Neutrophil (primary cell): Measurements from ENCODE around the gene TPSG1.

Source experiments
- H3K27ac ChIP-seq: fragments of 200-600 bp; sonication (generic); 2 replicates; pipeline ENCODE4 v1.5.1; 2016; ENCODE audit warnings: mild to moderate bottlenecking, moderate library complexity
- H3K27me3 ChIP-seq: fragments of 200-600 bp; sonication (generic); 2 replicates; pipeline ENCODE4 v1.6.0; 2016; ENCODE audit warnings: mild to moderate bottlenecking
- H3K36me3 ChIP-seq: fragments of 200-600 bp; sonication (generic); 2 replicates; pipeline ENCODE4 v1.5.1; 2017
- H3K4me1 ChIP-seq, 2 experiments: fragments of 200-600 bp in 1 of 2; sonication (generic) in 1 of 2; 1 replicate in 1 of 2; 2 replicates in 1 of 2; pipeline versions ENCODE4 v1.5.1 to v1.6.1; 2013 to 2016; ENCODE audit warnings: low read depth in 1 of 2, low read length in 1 of 2, mild to moderate bottlenecking in 1 of 2, moderate library complexity in 1 of 2; ENCODE audit not compliant: control insufficient read depth in 1 of 2, insufficient read depth in 1 of 2
- H3K4me3 ChIP-seq, 2 experiments: fragments of 200-600 bp in 1 of 2; sonication (generic) in 1 of 2; 1 replicate in 1 of 2; 2 replicates in 1 of 2; pipeline ENCODE4 v1.5.1; 2013 to 2016; ENCODE audit warnings: low read depth in 1 of 2, low read length in 1 of 2, mild to moderate bottlenecking in 1 of 2, moderate library complexity in 1 of 2
- H3K9me3 ChIP-seq: fragments of 200-600 bp; sonication (generic); 2 replicates; pipeline ENCODE4 v1.5.1; 2016
- CTCF ChIP-seq: fragments of 200-600 bp; sonication (generic); IDR thresholded peaks from 2 replicates; pipeline ENCODE4 v1.5.1; 2016; ENCODE audit warnings: antibody characterized with exemption

Gene TPSG1

GRCh38 chr16:1217526-1217925 is 7.5 kb downstream of the TPSG1 start:
- Histone ChIP-seq H3K27ac (no peak overlapping the region), H3K4me3 (no peak overlapping the region), H3K36me3 (no peaks in the 10 kb centered on the region), H3K4me1 (no peaks in the 10 kb centered on the region), H3K27me3 (no peaks in the 10 kb centered on the region), H3K9me3 (no peaks in the 10 kb centered on the region)
- no peak for TF ChIP-seq CTCF

- Histone ChIP-seq H3K36me3 (no peaks in the 10 kb centered on the region), H3K4me1 (no peaks in the 10 kb centered on the region), H3K9me3 (no peaks in the 10 kb centered on the region), H3K4me3 (no peak overlapping the region), H3K27me3 (no peaks in the 10 kb centered on the region), H3K27ac (no peak overlapping the region)
- TF ChIP-seq CTCF = no peak
Observed at GRCh38 chr16:1216681-1217400, 8.2 kb downstream of the TPSG1 start.

- H3K27ac ChIP-seq = no peak overlapping the region
- H3K4me1 ChIP-seq = no peaks in the 10 kb centered on the region
- H3K36me3 ChIP-seq = no peaks in the 10 kb centered on the region
- no peaks in the 10 kb centered on the region for H3K9me3 ChIP-seq
- no peaks in the 10 kb centered on the region for H3K27me3 ChIP-seq
- TF ChIP-seq CTCF = no peak
- H3K4me3 ChIP-seq = no peak overlapping the region
Observed at GRCh38 chr16:1216296-1216619, 8.8 kb downstream of the TPSG1 start.

- Histone ChIP-seq H3K4me1 (no peaks in the 10 kb centered on the region), H3K27ac (no peak overlapping the region), H3K36me3 (no peaks in the 10 kb centered on the region), H3K4me3 (no peak overlapping the region), H3K9me3 (no peaks in the 10 kb centered on the region), H3K27me3 (no peaks in the 10 kb centered on the region)
- TF ChIP-seq CTCF = no peak
Observed at GRCh38 chr16:1215574-1216295, 9.3 kb downstream of the TPSG1 start.

GRCh38 chr16:1214719-1215118 is 10.3 kb downstream of the TPSG1 start:
- no peak overlapping the region for H3K27ac ChIP-seq
- no peaks in the 10 kb centered on the region for H3K36me3 ChIP-seq
- no peaks in the 10 kb centered on the region for H3K27me3 ChIP-seq
- no peaks in the 10 kb centered on the region for H3K9me3 ChIP-seq
- no peak for TF ChIP-seq CTCF
- H3K4me1 ChIP-seq = no peaks in the 10 kb centered on the region
- no peak overlapping the region for H3K4me3 ChIP-seq
